Measurements from ENCODE around the gene CHST8.

The CHST8 gene

GRCh38 chr19:33746159-33746558, 124.4 kb downstream of the CHST8 start:
- DNase-seq (ENCODE audit: low spot score) (no peak), ATAC-seq (ENCODE audit: low read depth) (no peak)
- no peak overlapping the region for H3K4me3 ChIP-seq (ENCODE audit: severe bottlenecking)
- no peaks in the 10 kb centered on the region for H3K27me3 ChIP-seq (ENCODE audit: insufficient read depth, poor library complexity, severe bottlenecking)
- no peaks in the 10 kb centered on the region for H3K9me3 ChIP-seq (ENCODE audit: severe bottlenecking)
- TF ChIP-seq CTCF (IDR thresholded peaks at IDR 0.05; ENCODE audit: poor library complexity, severe bottlenecking), result no peak
- H3K4me1 ChIP-seq (ENCODE audit: insufficient read depth, poor library complexity, severe bottlenecking), result no peaks in the 10 kb centered on the region
- no peaks in the 10 kb centered on the region for H3K36me3 ChIP-seq (ENCODE audit: low read depth)
- H3K27ac ChIP-seq (ENCODE audit: poor library complexity, severe bottlenecking), result no peak overlapping the region

DNA sequence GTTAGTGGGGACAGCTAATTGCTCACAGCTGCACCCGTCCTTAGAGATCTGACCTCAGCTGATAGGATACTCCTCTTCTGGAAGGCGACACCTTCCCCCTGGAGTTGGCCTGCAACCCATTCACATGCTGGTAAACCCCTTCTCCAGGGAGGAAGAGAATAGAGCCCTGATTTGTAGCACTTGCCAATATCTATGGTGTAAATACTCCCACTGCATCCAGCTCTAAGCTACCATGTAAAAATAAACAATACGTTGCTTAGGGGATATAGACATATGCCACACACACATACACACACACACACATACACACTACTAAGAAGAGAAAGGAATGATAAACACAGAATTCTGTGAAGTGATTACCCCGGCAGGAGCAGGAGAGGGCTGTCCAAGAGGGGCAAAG, 125.5 kb downstream of the CHST8 start:
- H3K27ac ChIP-seq (ENCODE audit: poor library complexity, severe bottlenecking), result no peak overlapping the region
- H3K36me3 ChIP-seq (ENCODE audit: low read depth), result no peaks in the 10 kb centered on the region
- no peak for DNase-seq (ENCODE audit: low spot score)
- no peak overlapping the region for H3K4me3 ChIP-seq (ENCODE audit: severe bottlenecking)
- no peaks in the 10 kb centered on the region for H3K9me3 ChIP-seq (ENCODE audit: severe bottlenecking)
- TF ChIP-seq CTCF (IDR thresholded peaks at IDR 0.05; ENCODE audit: poor library complexity, severe bottlenecking), result no peak
- H3K4me1 ChIP-seq (ENCODE audit: insufficient read depth, poor library complexity, severe bottlenecking), result no peaks in the 10 kb centered on the region
- H3K27me3 ChIP-seq (ENCODE audit: insufficient read depth, poor library complexity, severe bottlenecking), result no peaks in the 10 kb centered on the region
- no peak for ATAC-seq (ENCODE audit: low read depth)

DNA sequence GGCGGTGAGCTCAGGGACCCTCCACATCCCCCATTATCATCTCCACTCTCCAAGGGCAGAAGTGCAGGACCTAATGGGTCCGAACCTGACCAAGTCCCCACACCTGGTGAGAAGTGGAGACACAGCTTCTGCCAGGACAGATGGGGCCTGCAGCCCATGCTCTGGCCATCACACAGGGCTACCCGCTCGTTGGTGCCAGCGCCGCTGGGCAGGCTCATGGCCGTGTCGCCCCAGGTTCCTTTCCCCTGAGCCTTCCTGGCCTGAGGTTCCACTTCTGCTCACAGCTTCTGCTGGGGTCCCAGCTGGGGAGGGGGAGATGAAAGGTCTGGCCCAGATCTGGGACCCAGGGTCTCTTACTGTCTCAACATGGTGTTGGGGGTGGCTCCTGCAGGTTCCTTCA, 126.5 kb downstream of the CHST8 start:
- no peak overlapping the region for H3K4me3 ChIP-seq (ENCODE audit: severe bottlenecking)
- TF ChIP-seq CTCF (IDR thresholded peaks at IDR 0.05; ENCODE audit: poor library complexity, severe bottlenecking), result no peak
- no peaks in the 10 kb centered on the region for H3K36me3 ChIP-seq (ENCODE audit: low read depth)
- H3K9me3 ChIP-seq (ENCODE audit: severe bottlenecking), result no peaks in the 10 kb centered on the region
- H3K4me1 ChIP-seq (ENCODE audit: insufficient read depth, poor library complexity, severe bottlenecking), result no peaks in the 10 kb centered on the region
- ATAC-seq (ENCODE audit: low read depth) (no peak), DNase-seq (ENCODE audit: low spot score) (no peak)
- H3K27ac ChIP-seq (ENCODE audit: poor library complexity, severe bottlenecking), result no peak overlapping the region
- H3K27me3 ChIP-seq (ENCODE audit: insufficient read depth, poor library complexity, severe bottlenecking), result no peaks in the 10 kb centered on the region

DNA sequence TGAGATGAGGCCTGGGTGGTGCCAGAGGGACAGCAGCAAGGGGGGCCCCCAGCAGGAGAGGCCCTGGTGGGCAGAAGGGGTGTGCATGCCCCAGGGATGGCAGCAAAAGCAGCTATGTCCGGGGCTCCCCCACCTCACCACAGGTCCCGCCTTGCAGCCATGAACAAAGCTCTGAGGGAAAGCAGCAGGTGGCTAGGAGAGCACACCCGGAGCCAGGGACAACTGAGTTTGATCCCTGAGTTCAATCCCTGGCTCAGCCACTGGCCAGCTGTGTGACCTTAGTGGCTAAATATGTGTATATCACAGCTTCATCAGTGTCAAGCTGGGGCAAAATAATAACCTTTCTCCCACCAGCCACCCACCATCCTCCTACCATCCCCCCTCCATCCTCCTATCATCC, 127.3 kb downstream of the CHST8 start:
- no peak for ATAC-seq (ENCODE audit: low read depth)
- H3K27me3 ChIP-seq (ENCODE audit: insufficient read depth, poor library complexity, severe bottlenecking), result no peaks in the 10 kb centered on the region
- DNase-seq (ENCODE audit: low spot score), result no peak
- no peak overlapping the region for H3K27ac ChIP-seq (ENCODE audit: poor library complexity, severe bottlenecking)
- no peak for TF ChIP-seq CTCF (IDR thresholded peaks at IDR 0.05; ENCODE audit: poor library complexity, severe bottlenecking)
- no peaks in the 10 kb centered on the region for H3K4me1 ChIP-seq (ENCODE audit: insufficient read depth, poor library complexity, severe bottlenecking)
- H3K36me3 ChIP-seq (ENCODE audit: low read depth), result no peaks in the 10 kb centered on the region
- no peaks in the 10 kb centered on the region for H3K9me3 ChIP-seq (ENCODE audit: severe bottlenecking)
- H3K4me3 ChIP-seq (ENCODE audit: severe bottlenecking), result no peak overlapping the region

DNA sequence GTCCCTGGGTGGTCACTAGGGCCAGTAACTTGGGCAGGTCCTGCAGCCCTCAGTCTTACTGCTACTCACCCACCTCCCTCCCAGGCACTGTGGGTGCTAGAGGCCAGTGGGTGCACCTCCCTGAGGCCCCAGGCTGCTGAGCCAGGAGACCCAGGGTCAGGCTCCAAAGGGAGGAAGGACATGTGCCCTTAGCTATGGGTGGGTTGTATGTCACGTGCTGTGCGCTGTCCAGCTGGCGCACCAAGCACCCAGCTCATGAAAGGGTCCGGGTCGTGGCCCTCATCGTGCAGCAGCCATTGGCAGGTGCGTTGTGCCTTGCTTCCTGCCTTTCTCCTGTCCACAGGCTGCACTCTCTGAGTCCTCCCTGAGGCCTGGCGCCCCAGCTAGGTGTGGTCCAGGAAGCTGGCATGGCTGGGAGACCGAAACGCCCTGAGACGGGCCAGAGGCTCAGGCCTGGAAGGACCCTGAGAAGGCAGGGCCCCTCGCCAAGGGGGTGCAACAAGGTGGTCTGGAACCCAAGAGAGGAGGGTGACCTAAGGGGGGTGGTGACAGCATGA, 127.9 kb downstream of the CHST8 start:
- Histone ChIP-seq H3K27me3 (ENCODE audit: insufficient read depth, poor library complexity, severe bottlenecking) (no peaks in the 10 kb centered on the region), H3K4me1 (ENCODE audit: insufficient read depth, poor library complexity, severe bottlenecking) (no peaks in the 10 kb centered on the region), H3K36me3 (ENCODE audit: low read depth) (no peaks in the 10 kb centered on the region), H3K9me3 (ENCODE audit: severe bottlenecking) (no peaks in the 10 kb centered on the region), H3K4me3 (ENCODE audit: severe bottlenecking) (no peak overlapping the region), H3K27ac (ENCODE audit: poor library complexity, severe bottlenecking) (no peak overlapping the region)
- no peak for DNase-seq (ENCODE audit: low spot score)
- no peak for TF ChIP-seq CTCF (IDR thresholded peaks at IDR 0.05; ENCODE audit: poor library complexity, severe bottlenecking)
- ATAC-seq (ENCODE audit: low read depth), result no peak

Measured in RWPE2 (cell line).